GM19455 (cell line): ENCODE results near the gene CLSTN2.
"Not testable (repeated sequence)": the region's sequence is repeated elsewhere in the genome, so short reads cannot be mapped to it uniquely, and the experiment has no call there.

ENCODE experiments used
- ATAC-seq: cut with Tn5 transposase; IDR thresholded peaks from one replicate; pipeline ENCODE4 v1.9.1; 2021; ENCODE audit not compliant: unreplicated experiment

Gene CLSTN2

GRCh38 chr3:140399871-140400270, 464.9 kb downstream of the CLSTN2 start:
- ATAC-seq: no peak

- ATAC-seq: no peak
Observed at GRCh38 chr3:140403079-140403478, 468.1 kb downstream of the CLSTN2 start.

- ATAC-seq: no peak
Observed at GRCh38 chr3:140403608-140404007, 468.6 kb downstream of the CLSTN2 start.

GRCh38 chr3:140406655-140407054, 471.7 kb downstream of the CLSTN2 start:
- no peak for ATAC-seq

- ATAC-seq: no peak
Observed at GRCh38 chr3:140408252-140408651, 473.3 kb downstream of the CLSTN2 start.

GRCh38 chr3:140416666-140417065, 481.7 kb downstream of the CLSTN2 start:
- ATAC-seq: no peak

GRCh38 chr3:140420621-140421357, 485.8 kb downstream of the CLSTN2 start:
- no peak for ATAC-seq

GRCh38 chr3:140421884-140422283, 486.9 kb downstream of the CLSTN2 start:
- ATAC-seq: no peak

GRCh38 chr3:140423146-140423545, 488.2 kb downstream of the CLSTN2 start:
- ATAC-seq: no peak

- ATAC-seq: not testable (repeated sequence)
Observed at GRCh38 chr3:140423574-140423973, 488.6 kb downstream of the CLSTN2 start.

- no peak for ATAC-seq
Observed at GRCh38 chr3:140424211-140424610, 489.2 kb downstream of the CLSTN2 start.

GRCh38 chr3:140424726-140425125, 489.7 kb downstream of the CLSTN2 start:
- no peak for ATAC-seq

- ATAC-seq: no peak
Observed at GRCh38 chr3:140427786-140428185, 492.8 kb downstream of the CLSTN2 start.

- ATAC-seq: no peak
Observed at GRCh38 chr3:140428380-140428779, 493.4 kb downstream of the CLSTN2 start.

GRCh38 chr3:140429791-140430190, 494.8 kb downstream of the CLSTN2 start:
- ATAC-seq: no peak

- ATAC-seq: no peak
Observed at GRCh38 chr3:140430494-140430893, 495.5 kb downstream of the CLSTN2 start.

- no peak for ATAC-seq
Observed at GRCh38 chr3:140432229-140432669, 497.3 kb downstream of the CLSTN2 start.

- no peak for ATAC-seq
Observed at GRCh38 chr3:140433431-140433830, 498.4 kb downstream of the CLSTN2 start.

- no peak for ATAC-seq
Observed at GRCh38 chr3:140434261-140434905, 499.4 kb downstream of the CLSTN2 start.

- ATAC-seq: no peak
Observed at GRCh38 chr3:140436421-140436820, 501.4 kb downstream of the CLSTN2 start.

GRCh38 chr3:140438736-140439470, 503.9 kb downstream of the CLSTN2 start:
- no peak for ATAC-seq

- ATAC-seq: no peak
Observed at GRCh38 chr3:140439527-140439926, 504.5 kb downstream of the CLSTN2 start.
